ENCODE results near the gene STXBP4. TPM values are rescaled to one million over a fixed set of nuclear protein-coding genes. Genes with fewer than 3 reads are reported as not detected.

STXBP4 gene
- polyA plus RNA-seq, 1 of the 3 experiments (the other 2 are of a cell fraction) = 2.8 TPM

DNA sequence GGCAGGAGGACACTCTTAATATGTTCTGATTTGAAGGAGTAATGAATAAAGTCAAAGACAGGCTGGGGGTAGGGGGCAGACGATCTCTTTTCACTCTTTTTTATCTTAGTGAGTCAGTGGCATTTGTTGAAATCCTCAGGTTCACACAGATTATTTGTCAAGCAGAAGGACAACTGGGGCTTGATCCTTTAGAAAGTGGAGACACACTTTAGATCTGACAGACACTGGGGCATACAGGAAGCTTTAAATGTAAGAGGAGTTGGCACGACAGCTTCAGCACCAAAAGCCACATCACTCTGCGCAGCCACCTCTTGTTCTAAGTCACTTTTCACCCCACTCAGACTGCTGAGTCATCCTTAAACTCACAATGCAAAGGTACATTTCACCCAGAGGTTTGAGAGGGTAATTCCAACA, 121.5 kb downstream of the STXBP4 start:
- H3K9ac ChIP-seq = no peak overlapping the region
- no peaks in the 10 kb centered on the region for H3K27me3 ChIP-seq (ENCODE audit: insufficient read depth)
- TF ChIP-seq MXI1 (IDR thresholded peaks at IDR 0.05; ENCODE audit: low read depth, low read length) = no peak
- no peak for TF ChIP-seq ZBTB33 (IDR thresholded peaks at IDR 0.05; ENCODE audit: borderline replicate concordance, low read depth)
- no peak for TF ChIP-seq TAF1 (IDR thresholded peaks at IDR 0.05; ENCODE audit: borderline replicate concordance, low read depth, low read length)
- no peak for TF ChIP-seq CHD2 (IDR thresholded peaks at IDR 0.05; ENCODE audit: low read length, partially characterized antibody)
- TF ChIP-seq, protein P1, sequence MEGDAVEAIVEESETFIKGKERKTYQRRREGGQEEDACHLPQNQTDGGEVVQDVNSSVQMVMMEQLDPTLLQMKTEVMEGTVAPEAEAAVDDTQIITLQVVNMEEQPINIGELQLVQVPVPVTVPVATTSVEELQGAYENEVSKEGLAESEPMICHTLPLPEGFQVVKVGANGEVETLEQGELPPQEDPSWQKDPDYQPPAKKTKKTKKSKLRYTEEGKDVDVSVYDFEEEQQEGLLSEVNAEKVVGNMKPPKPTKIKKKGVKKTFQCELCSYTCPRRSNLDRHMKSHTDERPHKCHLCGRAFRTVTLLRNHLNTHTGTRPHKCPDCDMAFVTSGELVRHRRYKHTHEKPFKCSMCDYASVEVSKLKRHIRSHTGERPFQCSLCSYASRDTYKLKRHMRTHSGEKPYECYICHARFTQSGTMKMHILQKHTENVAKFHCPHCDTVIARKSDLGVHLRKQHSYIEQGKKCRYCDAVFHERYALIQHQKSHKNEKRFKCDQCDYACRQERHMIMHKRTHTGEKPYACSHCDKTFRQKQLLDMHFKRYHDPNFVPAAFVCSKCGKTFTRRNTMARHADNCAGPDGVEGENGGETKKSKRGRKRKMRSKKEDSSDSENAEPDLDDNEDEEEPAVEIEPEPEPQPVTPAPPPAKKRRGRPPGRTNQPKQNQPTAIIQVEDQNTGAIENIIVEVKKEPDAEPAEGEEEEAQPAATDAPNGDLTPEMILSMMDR (IDR thresholded peaks at IDR 0.05) = no peak
- no peak for TF ChIP-seq RXRA (IDR thresholded peaks at IDR 0.05; ENCODE audit: borderline replicate concordance, low read depth)
- TF ChIP-seq, protein P2, sequence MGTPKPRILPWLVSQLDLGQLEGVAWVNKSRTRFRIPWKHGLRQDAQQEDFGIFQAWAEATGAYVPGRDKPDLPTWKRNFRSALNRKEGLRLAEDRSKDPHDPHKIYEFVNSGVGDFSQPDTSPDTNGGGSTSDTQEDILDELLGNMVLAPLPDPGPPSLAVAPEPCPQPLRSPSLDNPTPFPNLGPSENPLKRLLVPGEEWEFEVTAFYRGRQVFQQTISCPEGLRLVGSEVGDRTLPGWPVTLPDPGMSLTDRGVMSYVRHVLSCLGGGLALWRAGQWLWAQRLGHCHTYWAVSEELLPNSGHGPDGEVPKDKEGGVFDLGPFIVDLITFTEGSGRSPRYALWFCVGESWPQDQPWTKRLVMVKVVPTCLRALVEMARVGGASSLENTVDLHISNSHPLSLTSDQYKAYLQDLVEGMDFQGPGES (IDR thresholded peaks at IDR 0.05; ENCODE audit: low read depth, low read length) = no peak
- no peak for TF ChIP-seq EP300 (IDR thresholded peaks at IDR 0.05; ENCODE audit: borderline replicate concordance in 1 of 2, low read depth in 1 of 2, low read length in 1 of 2)
- no peak for TF ChIP-seq NRF1 (IDR thresholded peaks at IDR 0.05; ENCODE audit: low read depth, low read length)
- no peak for TF ChIP-seq TEAD4 (IDR thresholded peaks at IDR 0.05; ENCODE audit: borderline replicate concordance, insufficient read depth)
- no peak for TF ChIP-seq YY1 (IDR thresholded peaks at IDR 0.05; ENCODE audit: low read depth)
- no peak for TF ChIP-seq RAD21 (IDR thresholded peaks at IDR 0.05; ENCODE audit: low read length)
- TF ChIP-seq MEF2A (IDR thresholded peaks at IDR 0.05; ENCODE audit: borderline replicate concordance, low read depth) = no peak
- TF ChIP-seq FOSL2 (IDR thresholded peaks at IDR 0.05; ENCODE audit: borderline replicate concordance, low read depth) = no peak
- no peak for TF ChIP-seq USF2 (IDR thresholded peaks at IDR 0.05; ENCODE audit: borderline replicate concordance, low read depth, low read length)
- TF ChIP-seq EZH2phosphoT487 (IDR thresholded peaks at IDR 0.05; ENCODE audit: borderline replicate concordance, low read depth) = no peak
- TF ChIP-seq GATA2 (CRISPR knock-in tag; IDR thresholded peaks at IDR 0.05) = no peak
- no peak for TF ChIP-seq SMC3 (IDR thresholded peaks at IDR 0.05; ENCODE audit: low read depth, low read length)
- TF ChIP-seq POLR2AphosphoS5 (IDR thresholded peaks at IDR 0.05; ENCODE audit: low read depth, low read length) = no peak
- WGBS (ENCODE audit: low lambda C conversion rate) = 74% methylated on average over 3 of the region's 3 CpGs
- H3K79me2 ChIP-seq (ENCODE audit: insufficient read depth) = no peaks in the 10 kb centered on the region
- H3K36me3 ChIP-seq (replicated peaks in 1 of 2; ENCODE audit: control insufficient read depth in 1 of 2, insufficient read depth in 2 of 2, low read length in 1 of 2) = no peaks in the 10 kb centered on the region
- POLR2A ChIA-PET = no interaction called here
- H3F3A ChIP-seq (replicated peaks; ENCODE audit: insufficient read depth) = peaks cover 8% of the 10 kb centered on the region
- H3K4me2 ChIP-seq = no peak overlapping the region
- no peaks in the 10 kb centered on the region; a peak in 2 of 4 replicates for H3K4me1 ChIP-seq (ENCODE audit: control insufficient read depth in 1 of 2, insufficient read depth in 2 of 2, low read depth in 1 of 2, low read length in 1 of 2)
- no peak overlapping the region for H3K27ac ChIP-seq (ENCODE audit: low read depth in 2 of 2, low read length in 1 of 2)
- no peaks in the 10 kb centered on the region for H4K20me1 ChIP-seq (ENCODE audit: insufficient read depth)
- no peak overlapping the region for H3K4me3 ChIP-seq (ENCODE audit: low read depth in 2 of 2, low read length in 1 of 2)
- DNase-seq = no peak
- H3K9me2 ChIP-seq = no peaks in the 10 kb centered on the region
- no peak overlapping the region for H2AFZ ChIP-seq (ENCODE audit: low read depth)
- no peaks in the 10 kb centered on the region for H3K9me3 ChIP-seq
- CTCF ChIA-PET = no interaction called here
